IMR-90 (cell line): Measurements from ENCODE around the gene OGFR. TPM values are rescaled to one million over a fixed set of nuclear protein-coding genes. Genes with fewer than 3 reads are reported as not detected.

Experiments
- ATAC-seq: fragments of 200-7000 bp; cut with Tn5 transposase; 2 replicates; pipeline ENCODE4 v1.9.1; 2020; ENCODE audit warnings: low read depth, mild to moderate bottlenecking, moderate library complexity
- BruUV-seq: library from RNA; stranded (reverse); fragments of 400-500 nt; replicated peaks from 2 replicates; lab custom pipeline; 2021; lab: Mats Ljungman, UMichigan
- CTCF ChIA-PET: fragments of 300-600 bp; formaldehyde crosslinking; extraction: SDS; loops from one replicate; lab custom pipeline; 2021; ENCODE audit warnings: antibody characterized with exemption; lab: Yijun Ruan, JAX
- POLR2A ChIA-PET: fragments of 300-600 bp; sonication (Branson Sonifier 250); formaldehyde crosslinking; loops from one replicate; lab custom pipeline; 2022; ENCODE audit warnings: antibody characterized with exemption; ENCODE audit not compliant: unreplicated experiment; lab: Charles Lee
- DNase-seq: peaks from one replicate; pipeline ENCODE4 v3.0.0; 2013
- H2AFZ ChIP-seq: replicated peaks from 2 replicates; pipeline ENCODE3; 2013; ENCODE audit warnings: low read length, mild to moderate bottlenecking; ENCODE audit not compliant: poor library complexity
- H2AK5ac ChIP-seq: 2 replicates; pipeline ENCODE4 v1.6.1; 2013; ENCODE audit warnings: low read depth, low read length, inconsistent platforms
- H2AK9ac ChIP-seq: replicated peaks from 2 replicates; pipeline ENCODE3; 2013; ENCODE audit warnings: mild to moderate bottlenecking, low read depth, low read length, moderate library complexity; ENCODE audit not compliant: poor library complexity
- H2BK120ac ChIP-seq: 2 replicates; pipeline ENCODE4 v1.6.1; 2013; ENCODE audit warnings: low read depth, low read length, inconsistent platforms
- H2BK15ac ChIP-seq: 3 replicates; pipeline ENCODE4 v1.6.1; 2013; ENCODE audit warnings: low read depth, low read length, inconsistent platforms
- H2BK20ac ChIP-seq: 2 replicates; pipeline ENCODE4 v1.6.1; 2013; ENCODE audit warnings: low read depth, mild to moderate bottlenecking, inconsistent platforms, low read length, moderate library complexity
- H2BK5ac ChIP-seq: 2 replicates; pipeline ENCODE4 v1.6.1; 2013; ENCODE audit warnings: mild to moderate bottlenecking, low read depth, low read length, inconsistent platforms; ENCODE audit not compliant: poor library complexity, severe bottlenecking
- H3K14ac ChIP-seq: replicated peaks from 2 replicates; pipeline ENCODE4 v1.6.1; 2013; ENCODE audit warnings: low read depth, low read length, inconsistent platforms
- H3K18ac ChIP-seq: 2 replicates; pipeline ENCODE4 v1.6.1; 2013; ENCODE audit warnings: low read depth, low read length, control low read depth
- H3K23ac ChIP-seq: 2 replicates; pipeline ENCODE4 v1.6.1; 2013; ENCODE audit warnings: low read depth, low read length, inconsistent platforms
- H3K27ac ChIP-seq: 2 replicates; pipeline ENCODE4 v1.5.1; 2013; ENCODE audit warnings: mild to moderate bottlenecking, control low read depth, low read length; ENCODE audit not compliant: insufficient read depth
- H3K27me3 ChIP-seq: 2 replicates; pipeline ENCODE4 v1.6.1; 2013; ENCODE audit warnings: low read length; ENCODE audit not compliant: control insufficient read depth, insufficient read depth
- H3K36me3 ChIP-seq: 2 replicates; pipeline ENCODE4 v1.6.1; 2013; ENCODE audit warnings: low read length, mixed read lengths; ENCODE audit not compliant: control insufficient read depth, insufficient read depth
- H3K4ac ChIP-seq: 2 replicates; pipeline ENCODE4 v1.6.1; 2013; ENCODE audit warnings: low read depth, low read length, inconsistent platforms
- H3K4me1 ChIP-seq: 2 replicates; pipeline ENCODE4 v1.6.1; 2013; ENCODE audit warnings: low read length, mixed read lengths; ENCODE audit not compliant: control insufficient read depth, insufficient read depth
- H3K4me2 ChIP-seq: 2 replicates; pipeline ENCODE4 v1.6.1; 2013; ENCODE audit warnings: low read depth, mild to moderate bottlenecking, control low read depth, low read length, moderate library complexity
- H3K4me3 ChIP-seq: 2 replicates; pipeline ENCODE4 v1.5.1; 2013; ENCODE audit warnings: low read depth, mild to moderate bottlenecking, control low read depth, low read length, moderate library complexity; ENCODE audit not compliant: insufficient read depth
- H3K56ac ChIP-seq: 2 replicates; pipeline ENCODE4 v1.6.1; 2013; ENCODE audit warnings: low read length, inconsistent platforms; ENCODE audit not compliant: insufficient read depth; ENCODE audit errors: extremely low read depth
- H3K79me1 ChIP-seq, 2 experiments: 2 replicates each; pipeline ENCODE4 v1.6.1; 2013; ENCODE audit warnings: low read length in 2 of 2, inconsistent platforms in 1 of 2, low read depth in 1 of 2
- H3K9ac ChIP-seq: 2 replicates; pipeline ENCODE4 v1.6.1; 2013; ENCODE audit warnings: low read depth, low read length, control low read depth
- H3K9me1 ChIP-seq: 2 replicates; pipeline ENCODE4 v1.6.1; 2013; ENCODE audit warnings: low read length, inconsistent platforms; ENCODE audit not compliant: insufficient read depth
- H3K9me3 ChIP-seq: 2 replicates; pipeline ENCODE4 v1.6.1; 2013; ENCODE audit warnings: low read length; ENCODE audit not compliant: control insufficient read depth, insufficient read depth
- H4K20me1 ChIP-seq: 2 replicates; pipeline ENCODE4 v1.6.1; 2013; ENCODE audit warnings: low read length, inconsistent platforms; ENCODE audit not compliant: insufficient read depth
- H4K5ac ChIP-seq: 2 replicates; pipeline ENCODE4 v1.6.1; 2013; ENCODE audit warnings: mild to moderate bottlenecking, low read depth, low read length, control low read depth
- H4K8ac ChIP-seq, 2 experiments: 2 replicates each; pipeline ENCODE4 v1.6.1; 2013; ENCODE audit warnings: low read depth in 2 of 2, low read length in 2 of 2, control low read depth in 1 of 2, inconsistent platforms in 1 of 2
- H4K91ac ChIP-seq: 2 replicates; pipeline ENCODE4 v1.6.1; 2013; ENCODE audit warnings: low read depth, low read length, inconsistent platforms; ENCODE audit not compliant: insufficient read depth
- MAZ ChIP-seq: IDR thresholded peaks from 2 replicates; pipeline ENCODE4 v1.6.1; 2012; ENCODE audit warnings: low read depth, mild to moderate bottlenecking, low read length, improper control_type of control experiment, moderate library complexity, borderline replicate concordance
- WGBS, 2 experiments: methylation state at CpG; one replicate each; pipeline versions ENCODE4 v1.1.5 to v1.1.7; 2013; ENCODE audit warnings: missing lambda C conversion rate in 2 of 2; ENCODE audit not compliant: insufficient read length in 1 of 2; ENCODE audit errors: extremely low coverage in 2 of 2; 5-methylcytosine and 5-hydroxymethylcytosine counted together
- dilution Hi-C: fragments of 300-500 bp; cut with HindIII; formaldehyde crosslinking; loops from one replicate; pipeline ENCODE4 v1.14.3; 2018; ENCODE audit warnings: low sequenced_read_pairs; ENCODE audit not compliant: unreplicated experiment
- in situ Hi-C: fragments of 300-500 bp; cut with MboI; formaldehyde crosslinking; loops from 3 replicates; pipeline ENCODE4 v1.14.3; 2019; ENCODE audit warnings: low sequenced_read_pairs, inconsistent platforms, mixed read lengths
- intact Hi-C: fragments of 100-400 bp; cut with micrococcal nuclease; formaldehyde crosslinking; loops from 2 replicates; pipeline ENCODE4 v1.10.0; 2022
- polyA plus RNA-seq, 3 experiments: library from polyadenylated mRNA; depleted of rRNA; stranded (reverse); fragments of >200 nt; gene quantifications; 2 replicates each; pipeline ENCODE4 v1.2.3, GENCODE V29; 2012; ENCODE audit warnings: low replicate concordance in 1 of 3
- total RNA-seq: library from RNA; depleted of rRNA; stranded (reverse); fragments of >200 nt; gene quantifications from 2 replicates; pipeline ENCODE4 v1.2.3, GENCODE V29; 2012

Gene OGFR
- total and polyA plus RNA-seq, 2 of the 4 experiments (the other 2 are of a cell fraction): 22.4 to 30.1 TPM

DNA sequence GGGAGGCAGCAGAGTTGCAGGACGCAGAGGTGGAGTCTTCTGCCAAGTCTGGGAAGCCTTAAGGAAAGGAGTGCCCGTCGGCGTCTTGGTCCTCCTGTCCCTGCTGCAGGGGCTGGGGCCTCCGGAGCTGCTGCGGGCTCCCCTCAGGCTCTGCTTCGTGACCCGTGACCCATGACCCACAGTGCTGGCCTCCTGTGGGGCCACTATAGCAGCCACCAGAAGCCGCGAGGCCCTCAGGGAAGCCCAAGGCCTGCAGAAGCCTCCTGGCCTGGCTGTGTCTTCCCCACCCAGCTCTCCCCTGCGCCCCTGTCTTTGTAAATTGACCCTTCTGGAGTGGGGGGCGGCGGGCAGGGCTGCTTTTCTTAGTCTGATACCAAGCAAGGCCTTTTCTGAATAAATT lies 9.0 kb downstream of the OGFR start:
- no peak overlapping the region for H2AK9ac ChIP-seq
- H4K8ac ChIP-seq: no peak overlapping the region
- intact Hi-C loops (no loop called here), dilution Hi-C loops (no loop called here), in situ Hi-C loops (no loop called here)
- peaks cover 9% of the 10 kb centered on the region; the same call in 1 of the 2 replicates for H3K4me1 ChIP-seq
- no peak overlapping the region for H3K4me3 ChIP-seq
- H3K36me3 ChIP-seq: peaks cover 38% of the 10 kb centered on the region; the same call in 1 of the 2 replicates
- H4K91ac ChIP-seq: no peak overlapping the region
- H3K9me3 ChIP-seq: no peaks in the 10 kb centered on the region
- H3K14ac ChIP-seq: no peak overlapping the region
- no peak overlapping the region for H3K27ac ChIP-seq
- CTCF ChIA-PET: no interaction called here
- no peak overlapping the region for H3K9ac ChIP-seq
- H2BK20ac ChIP-seq: no peak overlapping the region
- H4K20me1 ChIP-seq: peaks cover 27% of the 10 kb centered on the region
- H4K5ac ChIP-seq: no peak overlapping the region
- no peak overlapping the region for H2BK5ac ChIP-seq
- H3K4ac ChIP-seq: no peak overlapping the region
- no peak overlapping the region for H3K23ac ChIP-seq
- no peak overlapping the region for H2AFZ ChIP-seq
- H3K18ac ChIP-seq: no peak overlapping the region
- ATAC-seq: no peak
- no peak overlapping the region for H2BK120ac ChIP-seq
- peaks cover 12 to 13% of the 10 kb centered on the region in 2 experiments; a peak in 3 of 4 replicates for H3K79me1 ChIP-seq
- TF ChIP-seq MAZ: no peak
- BruUV-seq: no TSS peak
- H3K56ac ChIP-seq: no peak overlapping the region
- no peak overlapping the region for H2AK5ac ChIP-seq
- POLR2A ChIA-PET: no interaction called here
- no peak for DNase-seq
- no peak overlapping the region for H3K4me2 ChIP-seq
- peaks cover 23% of the 10 kb centered on the region for H3K27me3 ChIP-seq
- H2BK15ac ChIP-seq: no peak overlapping the region
- H3K9me1 ChIP-seq: no peaks in the 10 kb centered on the region
- WGBS, 2 experiments: 96% methylated on average over 8 of the region's 13 CpGs; no CpG with 5 or more reads in 1 of the 2 experiments
